Right kidney (tissue), 1 donor: ENCODE results near the gene ITGB8.

ENCODE experiments used
- DNase-seq: peaks from one replicate; pipeline ENCODE4 v3.0.0-alpha.2; 2016

The ITGB8 gene

GRCh38 chr7:20424500-20424899, 93.8 kb downstream of the ITGB8 start:
- no peak for DNase-seq

- no peak for DNase-seq
Observed at GRCh38 chr7:20430664-20431063, 100.0 kb downstream of the ITGB8 start.

DNA sequence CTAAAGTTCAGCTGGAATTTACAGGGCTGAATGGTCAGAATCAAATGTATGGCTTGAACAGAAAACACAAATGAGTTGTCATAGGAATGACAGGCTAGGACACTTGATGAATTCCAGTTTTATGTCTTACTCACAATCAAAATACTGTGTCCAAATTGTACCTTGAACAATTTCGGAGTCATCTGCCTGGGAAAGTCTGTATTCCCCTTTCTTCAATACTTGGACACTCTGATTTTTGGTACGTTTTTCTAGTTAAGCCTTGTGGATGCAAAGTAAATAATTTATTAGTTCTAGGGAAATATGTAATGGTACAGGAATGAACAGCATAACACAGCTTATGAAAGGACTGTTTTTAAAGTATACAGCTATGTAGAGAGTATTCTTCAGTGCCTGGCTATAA, 100.4 kb downstream of the ITGB8 start:
- no peak for DNase-seq

DNA sequence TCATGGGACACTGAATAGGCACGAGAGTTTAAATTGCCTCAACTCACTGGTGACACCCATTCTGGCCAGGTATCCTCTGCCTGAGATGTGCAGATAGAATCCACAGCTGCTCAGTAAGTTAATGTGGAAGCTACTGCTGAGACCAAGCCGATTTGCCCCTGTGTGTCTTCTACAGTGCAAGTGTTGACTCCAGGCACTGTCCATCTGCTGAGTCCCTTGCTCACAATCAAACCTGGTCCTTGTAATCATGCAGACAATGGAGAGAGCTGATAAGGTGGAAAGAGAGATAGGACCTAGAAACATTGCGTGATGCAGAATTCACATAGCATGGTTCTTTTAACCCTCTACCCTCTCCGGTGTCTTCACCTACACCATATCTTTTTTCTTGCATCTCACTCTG, 101.4 kb downstream of the ITGB8 start:
- no peak for DNase-seq

GRCh38 chr7:20435305-20435704, 104.6 kb downstream of the ITGB8 start:
- DNase-seq: no peak

DNA sequence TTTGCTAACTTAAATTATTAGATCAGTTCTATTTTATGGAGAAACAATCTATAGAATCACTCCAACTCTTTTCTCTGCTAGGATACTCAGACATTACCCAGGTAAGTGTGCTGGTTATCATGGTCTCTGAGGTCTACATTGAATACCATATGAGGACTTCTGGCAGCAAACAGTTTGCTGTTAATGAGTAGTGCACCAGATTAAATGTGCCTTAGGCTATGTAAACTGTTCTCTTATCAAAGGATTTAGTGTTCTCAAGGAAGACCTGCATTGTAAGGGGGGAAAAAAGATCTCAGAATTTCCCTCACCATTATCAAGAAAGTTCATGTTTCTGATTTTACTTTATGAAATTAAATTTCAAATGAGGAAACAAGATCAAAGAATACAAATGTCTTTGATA, 107.5 kb downstream of the ITGB8 start:
- no peak for DNase-seq

- no peak for DNase-seq
Observed at GRCh38 chr7:20438694-20439376, 108.1 kb downstream of the ITGB8 start.

GRCh38 chr7:20439416-20440185, 108.9 kb downstream of the ITGB8 start:
- no peak for DNase-seq

DNA sequence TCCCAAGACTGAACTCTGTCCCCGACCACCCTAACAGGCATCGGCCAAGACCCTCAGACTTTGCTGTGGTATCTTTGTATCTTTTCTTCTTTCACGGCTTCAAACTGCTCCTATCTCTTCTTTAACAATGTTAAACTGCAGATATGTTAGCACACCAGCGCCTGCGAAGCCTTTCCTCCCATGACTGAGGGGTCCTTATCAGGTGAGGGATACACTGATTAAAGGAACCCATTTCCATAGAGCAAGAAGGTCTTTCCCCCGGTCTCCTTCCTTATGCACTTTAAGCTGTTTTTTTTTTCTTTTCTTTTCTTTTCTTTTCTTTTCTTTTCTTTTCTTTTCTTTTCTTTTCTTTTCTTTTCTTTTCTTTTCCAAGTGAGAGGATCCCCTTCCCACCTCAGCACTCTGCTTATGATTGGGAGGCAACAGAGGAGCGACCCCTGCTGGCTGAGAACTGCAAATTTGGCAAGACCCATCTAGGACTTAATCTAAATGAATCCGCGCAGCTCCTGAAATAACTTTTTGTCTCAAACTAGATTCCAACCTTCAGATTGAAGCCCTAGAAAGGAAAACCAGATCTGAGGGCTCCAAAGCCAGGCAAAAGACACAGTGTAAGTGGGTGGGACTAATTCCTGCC, 109.9 kb downstream of the ITGB8 start:
- no peak for DNase-seq

DNA sequence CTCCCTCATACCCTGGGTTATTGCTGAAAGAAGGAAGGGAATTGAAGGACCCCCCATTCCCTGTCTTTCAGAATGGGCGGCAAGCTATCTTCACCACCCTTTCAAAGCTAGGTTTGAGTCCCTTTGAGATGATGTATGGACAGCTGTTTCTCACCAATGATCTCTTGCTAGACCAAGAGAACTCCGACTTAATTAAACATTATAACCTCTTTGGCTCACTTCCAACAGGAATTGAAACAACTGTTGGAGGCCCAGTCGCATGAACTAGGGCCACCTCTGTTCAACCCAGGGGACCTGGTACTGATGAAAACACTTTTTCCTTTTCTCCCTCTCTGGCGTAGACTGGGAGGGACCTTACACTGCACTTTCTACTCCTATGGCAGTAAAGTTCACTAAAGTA, 110.6 kb downstream of the ITGB8 start:
- DNase-seq: no peak

- no peak for DNase-seq
Observed at GRCh38 chr7:20441991-20442441, 111.3 kb downstream of the ITGB8 start.

DNA sequence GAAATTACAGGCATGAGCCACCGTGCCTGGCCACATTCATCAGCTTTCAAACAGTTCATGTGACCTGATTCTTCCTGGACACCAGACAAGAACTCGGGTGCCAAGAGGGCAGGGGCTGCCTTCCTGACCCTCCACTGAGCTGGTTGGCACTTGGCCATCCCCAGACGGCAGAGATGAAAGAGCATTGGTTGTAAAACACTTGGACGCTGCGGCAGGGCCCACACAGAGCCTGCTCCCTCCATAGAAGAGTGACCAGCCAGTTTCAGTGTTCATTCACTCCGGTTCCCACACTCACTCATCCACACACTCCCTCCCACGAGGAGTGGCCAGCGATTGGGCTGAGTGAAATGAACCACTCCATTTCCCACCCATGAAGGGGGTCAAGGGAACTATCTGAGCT, 112.3 kb downstream of the ITGB8 start:
- no peak for DNase-seq

- no peak for DNase-seq
Observed at GRCh38 chr7:20444030-20444800, 113.5 kb downstream of the ITGB8 start.

DNA sequence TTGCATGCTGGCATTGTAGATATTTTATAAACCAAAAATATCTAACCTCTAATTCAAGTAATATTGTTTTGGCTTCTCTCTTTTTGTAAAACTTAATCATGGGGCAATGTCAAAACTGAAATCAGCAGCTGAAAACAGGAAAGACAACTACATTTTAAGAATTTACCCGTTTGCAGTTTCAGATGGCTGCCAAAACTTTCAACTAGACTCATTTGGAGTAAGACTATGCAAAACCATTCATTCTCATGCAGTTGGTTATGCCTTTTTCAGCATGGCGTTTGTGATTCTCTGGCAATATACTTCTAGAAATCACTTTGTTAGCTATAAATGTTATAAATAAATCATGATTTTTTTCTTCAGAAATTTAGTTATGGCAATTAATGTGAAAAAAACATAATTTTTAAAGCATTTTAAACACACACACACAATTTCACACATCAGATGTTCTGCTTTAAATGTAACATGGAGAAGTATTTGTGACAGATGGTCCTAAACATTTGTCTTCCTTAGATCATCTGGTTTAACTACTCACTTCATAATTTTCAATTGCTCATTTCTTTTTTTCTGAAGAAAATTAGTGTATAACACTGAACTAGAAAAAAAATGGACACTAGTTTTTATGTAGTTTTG, 116.4 kb downstream of the ITGB8 start:
- no peak for DNase-seq

DNA sequence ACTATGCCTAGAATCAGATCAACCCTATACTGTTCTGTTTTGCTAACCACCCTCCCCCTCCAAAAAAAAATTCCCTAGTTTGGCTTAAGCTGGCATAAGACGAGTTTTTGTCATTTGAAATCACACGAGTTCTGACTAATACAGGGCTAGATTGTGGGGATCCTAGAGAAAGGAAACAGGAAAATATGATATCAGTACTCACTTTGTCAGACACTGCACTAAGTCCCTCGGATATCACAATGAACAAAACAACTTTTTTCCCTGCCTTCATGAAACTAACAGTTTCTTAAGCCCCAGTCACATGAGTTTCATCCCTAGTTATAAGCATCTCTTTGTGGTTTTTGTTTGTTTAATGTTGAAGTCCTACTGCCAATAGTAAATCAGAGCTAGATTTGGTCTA, 118.5 kb downstream of the ITGB8 start:
- DNase-seq: no peak

- DNase-seq: no peak
Observed at GRCh38 chr7:20450536-20450935, 119.8 kb downstream of the ITGB8 start.

GRCh38 chr7:20454202-20454601, 123.5 kb downstream of the ITGB8 start:
- no peak for DNase-seq

DNA sequence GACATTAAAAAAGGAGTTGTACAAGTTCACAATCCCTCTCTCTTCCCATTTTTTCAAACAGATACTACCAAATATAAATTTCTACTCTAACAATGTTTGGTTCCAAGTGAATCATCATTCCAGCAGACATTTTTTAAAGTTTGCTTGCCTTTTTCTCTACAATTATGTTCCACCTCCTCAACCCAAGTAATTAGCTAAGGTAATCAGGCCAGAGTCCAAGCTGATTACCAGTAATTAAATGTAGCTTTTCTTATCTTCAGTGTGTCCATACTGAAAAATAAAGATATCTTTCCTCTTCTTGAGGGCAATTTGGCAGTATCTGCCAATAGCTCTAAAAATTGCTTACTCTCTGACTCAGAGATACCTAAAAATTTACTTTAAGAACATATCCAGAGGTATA, 126.0 kb downstream of the ITGB8 start:
- DNase-seq: no peak

DNA sequence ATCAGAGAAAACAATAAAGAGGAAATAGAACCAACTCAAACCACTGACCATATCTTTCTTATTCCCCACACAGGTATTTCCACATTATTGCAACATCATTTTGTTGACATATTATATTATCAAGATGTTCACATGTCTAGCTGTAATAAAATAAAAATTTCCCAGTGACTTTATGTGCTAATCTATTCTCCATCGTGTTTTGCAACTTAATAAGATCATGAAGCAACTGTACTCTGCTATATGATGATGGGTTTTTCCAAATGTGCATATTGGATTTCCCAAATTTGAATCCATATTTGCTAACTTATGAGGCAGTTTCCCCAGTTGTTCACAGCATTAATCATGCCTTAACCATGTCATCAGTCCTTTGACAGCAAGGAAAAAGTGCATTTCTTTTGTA, 127.8 kb downstream of the ITGB8 start:
- no peak for DNase-seq

DNA sequence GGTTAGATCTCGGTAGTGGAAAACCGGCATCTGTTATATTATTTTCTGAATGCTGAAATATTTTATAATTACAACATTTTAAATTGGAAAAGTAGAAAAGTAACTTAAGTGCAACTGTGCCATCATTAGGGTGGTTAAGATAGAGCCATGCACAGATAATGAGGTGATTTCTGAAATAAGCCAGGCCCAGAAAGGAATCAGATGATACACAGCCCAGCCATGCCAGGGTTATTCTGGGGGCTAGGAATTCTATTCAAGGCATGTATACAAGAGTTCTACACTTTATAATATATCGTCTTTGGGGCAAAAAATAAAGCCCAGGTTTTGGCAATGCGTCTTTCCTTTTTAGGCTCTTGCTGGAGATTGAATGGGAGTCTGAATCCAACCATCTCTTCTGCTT, 128.7 kb downstream of the ITGB8 start:
- DNase-seq: no peak

- DNase-seq: no peak
Observed at GRCh38 chr7:20464891-20465290, 134.2 kb downstream of the ITGB8 start.
